ENCODE results near the gene TDRD3.
"Not testable (repeated sequence)": the region's sequence is repeated elsewhere in the genome, so short reads cannot be mapped to it uniquely, and the experiment has no call there.

The TDRD3 gene

GRCh38 chr13:60398907-60399589 lies 2.0 kb downstream of the TDRD3 start:
- DNase-seq = no peak

GRCh38 chr13:60402022-60402421 lies 5.0 kb downstream of the TDRD3 start:
- no peak for DNase-seq

GRCh38 chr13:60407095-60407494 lies 10.1 kb downstream of the TDRD3 start:
- no peak for DNase-seq

DNA sequence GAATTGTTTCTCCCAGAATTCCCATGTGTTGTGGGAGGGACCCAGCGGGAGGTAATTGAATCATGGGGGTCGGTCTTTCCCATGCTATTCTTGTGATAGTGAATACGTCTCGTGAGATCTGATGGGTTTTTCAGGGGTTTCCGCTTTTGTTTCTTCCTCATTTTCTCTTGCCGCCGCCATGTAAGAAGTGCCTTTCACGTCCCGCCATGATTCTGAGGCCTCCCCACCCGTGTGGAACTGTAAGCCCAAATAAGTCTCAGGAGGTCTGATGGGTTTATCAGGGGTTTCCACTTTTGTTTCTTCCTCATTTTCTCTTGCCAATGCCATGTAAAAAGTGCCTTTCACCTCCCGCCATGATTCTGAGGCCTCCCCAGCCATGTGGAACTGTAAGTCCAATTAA lies 10.8 kb downstream of the TDRD3 start:
- not testable (repeated sequence) for DNase-seq

- not testable (repeated sequence) for DNase-seq
Observed at GRCh38 chr13:60409574-60410292, 12.7 kb downstream of the TDRD3 start.

- DNase-seq = no peak
Observed at GRCh38 chr13:60410299-60410698, 13.3 kb downstream of the TDRD3 start.

GRCh38 chr13:60411464-60411863 lies 14.4 kb downstream of the TDRD3 start:
- no peak for DNase-seq

DNA sequence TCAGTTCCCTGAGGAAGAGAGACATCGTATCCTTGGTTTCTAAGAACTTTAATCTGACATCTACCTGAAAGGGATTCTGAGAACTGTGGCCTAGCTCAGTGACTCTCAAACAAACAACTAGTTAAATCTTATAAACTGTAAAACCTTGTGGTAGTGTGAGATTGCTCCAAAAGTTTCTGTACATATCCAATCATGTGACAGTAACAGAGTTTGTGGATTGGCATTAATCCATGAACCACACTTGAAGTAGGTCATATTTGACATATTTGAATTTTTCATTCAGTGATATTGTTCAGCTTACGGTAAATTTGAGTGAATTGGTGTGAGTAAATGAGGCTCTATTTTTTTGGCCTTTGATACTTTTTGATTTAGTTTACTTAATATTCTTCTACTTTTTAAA lies 15.0 kb downstream of the TDRD3 start:
- DNase-seq = no peak

DNA sequence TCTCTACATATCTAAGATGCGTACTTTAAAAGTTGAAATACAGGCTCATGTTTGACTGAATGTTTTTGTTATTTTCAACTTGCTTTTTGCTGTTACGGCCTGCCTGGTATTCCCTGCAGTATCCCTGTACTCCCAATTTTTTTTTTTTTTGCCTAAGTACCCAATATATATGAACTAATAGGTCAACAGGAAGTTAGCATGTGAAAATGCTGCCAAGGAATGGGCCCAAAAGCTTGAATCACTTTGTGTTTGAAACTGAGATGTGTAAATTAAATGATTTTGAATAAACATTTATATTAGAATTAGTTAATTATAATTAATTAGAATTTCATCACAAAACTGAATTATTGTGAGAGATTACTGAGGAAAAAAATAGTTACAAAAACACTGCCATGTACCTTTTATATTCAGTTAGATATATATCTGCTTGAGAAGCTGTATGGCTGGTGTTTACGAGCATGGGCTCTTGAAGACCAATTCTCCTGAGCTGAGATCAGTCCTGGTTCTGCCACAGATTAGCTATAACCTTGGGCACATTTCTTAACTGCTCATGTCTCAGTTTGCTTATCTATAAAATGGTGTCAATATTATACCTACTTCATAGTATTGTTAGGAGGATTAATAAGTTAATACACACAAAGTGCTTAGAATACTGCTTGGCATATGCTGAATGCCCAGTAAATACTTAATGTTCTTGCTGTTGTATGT lies 16.0 kb downstream of the TDRD3 start:
- no peak for DNase-seq

DNA sequence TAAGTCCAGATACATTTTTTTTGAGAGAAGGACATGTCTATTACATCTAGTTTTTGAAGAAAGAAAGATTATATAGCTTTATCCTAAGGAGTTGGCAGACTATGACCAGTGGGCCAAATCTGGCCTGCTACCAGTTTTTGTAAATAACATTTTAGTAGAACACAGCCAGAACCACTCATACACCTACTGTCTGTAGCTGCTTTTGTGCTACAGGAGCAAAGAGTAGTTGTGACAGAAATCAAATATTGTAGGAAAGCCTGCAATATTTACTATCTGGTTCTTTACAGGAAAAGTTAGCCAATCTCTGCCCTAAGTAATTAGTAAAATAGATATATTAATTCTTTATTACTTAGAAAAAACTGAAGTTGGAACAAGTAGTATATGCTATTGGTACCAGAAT lies 17.2 kb downstream of the TDRD3 start:
- no peak for DNase-seq

DNA sequence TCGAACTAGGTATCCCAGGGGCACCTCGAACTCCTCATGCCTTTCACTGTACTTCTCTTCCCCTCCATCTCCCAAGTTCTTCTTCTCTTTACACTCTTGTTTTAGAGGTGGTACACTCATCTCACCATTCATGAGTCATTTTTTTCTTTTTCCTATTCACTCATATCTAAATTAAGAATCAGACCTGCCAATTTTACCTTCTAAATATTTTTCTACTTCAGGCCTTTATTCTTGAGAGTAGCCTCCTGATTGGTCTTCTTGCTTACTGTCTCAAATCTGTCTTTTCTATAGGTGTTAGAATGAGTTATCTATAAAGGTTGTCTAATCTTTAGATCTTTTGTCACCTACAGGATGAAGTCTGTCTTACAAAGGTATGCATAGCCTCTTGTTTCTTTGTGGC lies 20.7 kb downstream of the TDRD3 start:
- DNase-seq = no peak

- no peak for DNase-seq
Observed at GRCh38 chr13:60418954-60419353, 21.9 kb downstream of the TDRD3 start.

DNA sequence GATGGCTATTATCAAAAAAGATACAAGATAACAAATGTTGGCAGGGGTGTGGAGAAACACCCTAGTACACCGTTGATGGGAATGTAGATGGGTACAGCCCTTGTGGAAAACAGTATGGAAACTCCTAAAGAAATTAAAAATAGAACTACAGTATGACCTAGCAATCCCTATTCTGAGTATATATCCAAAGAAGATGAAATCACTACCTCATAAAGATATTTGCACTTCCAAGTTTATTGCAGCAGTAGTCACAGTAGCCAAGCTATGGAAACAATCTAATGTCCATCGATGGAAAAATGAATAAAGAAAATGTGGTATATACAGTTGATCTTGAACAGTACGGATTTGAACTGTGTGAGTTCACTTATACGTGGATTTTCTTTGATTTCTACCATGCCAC lies 28.3 kb downstream of the TDRD3 start:
- DNase-seq = no peak

GRCh38 chr13:60426075-60426474 lies 29.1 kb downstream of the TDRD3 start:
- DNase-seq = no peak

GRCh38 chr13:60427285-60427684 lies 30.3 kb downstream of the TDRD3 start:
- DNase-seq = no peak

- DNase-seq = no peak
Observed at GRCh38 chr13:60431108-60431700, 34.2 kb downstream of the TDRD3 start.

GRCh38 chr13:60433505-60433904 lies 36.5 kb downstream of the TDRD3 start:
- no peak for DNase-seq

GRCh38 chr13:60435762-60436374 lies 38.8 kb downstream of the TDRD3 start:
- no peak for DNase-seq

DNA sequence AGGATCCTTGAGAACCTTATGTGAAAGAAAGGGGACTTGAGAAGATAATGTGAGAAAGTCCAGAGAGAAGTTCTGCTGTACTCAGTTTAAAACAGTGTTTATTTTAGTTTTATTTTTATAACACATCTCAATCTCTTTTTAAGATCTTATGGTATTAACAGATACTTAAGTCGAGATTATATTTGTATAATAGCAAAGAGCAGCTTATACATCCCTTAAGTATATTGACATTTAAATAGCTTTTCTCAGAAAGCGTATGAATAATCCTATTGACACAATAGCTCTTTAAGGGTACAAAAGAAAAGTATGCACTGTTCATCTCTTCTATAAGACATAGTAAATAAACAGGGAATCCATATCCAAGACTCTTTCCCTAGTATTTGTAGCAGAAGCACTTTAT lies 42.2 kb downstream of the TDRD3 start:
- no peak for DNase-seq

DNA sequence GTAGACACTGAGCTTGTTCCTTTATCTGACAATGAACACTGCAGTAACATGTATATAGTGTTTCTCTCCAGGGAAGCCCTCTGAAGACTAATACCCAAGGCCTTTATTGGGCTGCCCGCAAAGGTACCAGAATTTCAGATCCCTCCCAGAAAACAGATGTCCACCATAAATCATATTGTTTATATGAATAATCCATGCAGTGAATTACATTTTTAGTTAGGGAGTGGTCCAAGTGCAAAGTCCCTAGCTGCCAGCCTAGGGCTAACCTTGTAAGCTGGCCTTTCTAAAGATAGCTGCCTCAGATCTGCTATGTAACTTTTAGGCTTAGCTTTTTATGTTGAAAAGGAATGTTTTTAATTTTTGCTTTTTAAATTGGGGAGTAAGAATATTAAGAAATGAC lies 44.7 kb downstream of the TDRD3 start:
- DNase-seq = no peak

DNA sequence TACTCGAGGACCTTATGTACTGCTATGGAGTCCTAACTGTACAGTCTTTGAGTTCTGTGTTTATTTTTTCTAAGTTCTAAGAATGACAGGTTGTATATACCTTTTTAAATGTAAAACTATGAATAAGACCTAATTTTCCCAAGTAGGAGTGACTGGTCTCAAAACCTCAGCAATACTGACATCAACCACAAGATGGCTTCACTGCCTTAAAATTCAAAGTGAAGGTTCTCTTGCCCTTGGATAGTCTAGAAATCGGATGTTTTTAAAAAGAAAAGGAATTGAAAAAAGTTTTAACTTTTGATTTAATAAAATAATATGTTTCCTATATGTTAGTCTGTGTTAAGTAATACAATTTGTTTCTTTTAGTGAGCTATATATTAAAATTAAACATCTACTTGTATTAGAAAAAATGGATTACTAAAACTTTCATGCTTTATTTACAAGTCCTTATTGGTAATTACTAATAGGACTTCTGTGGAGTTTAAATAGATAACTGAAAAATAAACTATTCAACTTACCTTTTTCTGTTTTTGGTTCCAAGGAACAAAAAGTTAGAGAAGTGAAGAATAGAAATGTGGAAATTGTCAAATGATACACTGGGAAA lies 52.0 kb downstream of the TDRD3 start:
- no peak for DNase-seq

- no peak for DNase-seq
Observed at GRCh38 chr13:60453490-60453889, 56.5 kb downstream of the TDRD3 start.

- no peak for DNase-seq
Observed at GRCh38 chr13:60454425-60454824, 57.4 kb downstream of the TDRD3 start.

All from activated CD4-positive, alpha-beta T cell treated with anti-CD3 and anti-CD28 coated beads for 1 hour (primary cell).